Tibial artery (tissue), 4 donors: ENCODE results near the gene MAST4.

Experiments used
- DNase-seq, 2 donors: peaks; one replicate each; pipeline ENCODE4 v3.0.0-alpha.2; 2019
- H3K27ac ChIP-seq, 2 donors: fragments of 200-600 bp; sonication (generic) in 1 of 2; 1 replicate in 1 of 2; 2 replicates in 1 of 2; pipeline ENCODE4 v1.5.1; 2018 to 2019; ENCODE audit warnings: mild to moderate bottlenecking in 1 of 2
- H3K27me3 ChIP-seq, 2 donors: fragments of 200-600 bp; sonication (generic) in 1 of 2; one replicate each; pipeline versions ENCODE4 v1.5.1 to v1.6.0; 2016 to 2019
- H3K36me3 ChIP-seq, 3 donors: fragments of 200-600 bp; sonication (generic) in 2 of 3; one replicate each; pipeline ENCODE4 v1.5.1; 2016 to 2019; ENCODE audit warnings: mild to moderate bottlenecking in 2 of 3
- H3K4me1 ChIP-seq, 4 donors: fragments of 200-600 bp; sonication (generic) in 2 of 4; 1 replicate in 3 of 4; 2 replicates in 1 of 4; pipeline ENCODE4 v1.5.1; 2016 to 2019
- H3K4me3 ChIP-seq, 2 donors: fragments of 200-600 bp; sonication (generic) in 1 of 2; 1 replicate in 1 of 2; 2 replicates in 1 of 2; pipeline ENCODE4 v1.5.1; 2018 to 2019; ENCODE audit warnings: mild to moderate bottlenecking in 2 of 2
- H3K9me3 ChIP-seq, 3 donors: fragments of 200-600 bp; sonication (generic) in 1 of 3; one replicate each; pipeline ENCODE4 v1.5.1; 2016 to 2019
- intact Hi-C: fragments of 100-400 bp; cut with DNase I; formaldehyde crosslinking; loops from one replicate; pipeline ENCODE4 v1.15.0; 2023; ENCODE audit warnings: low total_unique reads
- TF ChIP-seq, protein P1 (sequence below), 2 experiments: fragments of 200-600 bp in 1 of 2; fragments of 450-650 bp in 1 of 2; IDR thresholded peaks; one replicate each; pipeline ENCODE4 v1.5.1; 2017 to 2019; ENCODE audit warnings: antibody characterized with exemption in 2 of 2, mild to moderate bottlenecking in 1 of 2, moderate library complexity in 1 of 2

The MAST4 gene

DNA sequence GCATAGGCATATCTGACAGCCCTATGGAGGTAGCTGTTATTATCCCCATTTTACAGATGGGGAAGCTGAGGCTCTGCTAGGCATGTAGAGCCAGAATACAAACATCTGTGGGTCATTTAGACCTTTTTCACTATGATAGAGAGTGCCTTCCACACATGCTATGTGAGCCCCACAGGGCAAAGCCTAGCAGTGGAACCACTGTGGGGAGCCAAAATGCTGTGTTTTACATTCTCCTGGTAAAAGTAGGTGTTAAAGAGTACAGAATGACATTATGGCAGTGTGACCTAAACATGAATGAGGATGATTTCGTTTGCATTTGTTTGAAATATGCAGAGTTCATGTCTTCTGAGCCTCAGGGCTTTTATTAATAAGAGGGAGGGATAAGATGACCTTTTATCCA, 265.2 kb downstream of the MAST4 start:
- H3K9me3 ChIP-seq, result no peaks in the 10 kb centered on the region
- intact Hi-C loops, result no loop called here
- H3K27me3 ChIP-seq, result peaks cover 0 to 7% of the 10 kb centered on the region in 2 donors
- TF ChIP-seq, protein P1, sequence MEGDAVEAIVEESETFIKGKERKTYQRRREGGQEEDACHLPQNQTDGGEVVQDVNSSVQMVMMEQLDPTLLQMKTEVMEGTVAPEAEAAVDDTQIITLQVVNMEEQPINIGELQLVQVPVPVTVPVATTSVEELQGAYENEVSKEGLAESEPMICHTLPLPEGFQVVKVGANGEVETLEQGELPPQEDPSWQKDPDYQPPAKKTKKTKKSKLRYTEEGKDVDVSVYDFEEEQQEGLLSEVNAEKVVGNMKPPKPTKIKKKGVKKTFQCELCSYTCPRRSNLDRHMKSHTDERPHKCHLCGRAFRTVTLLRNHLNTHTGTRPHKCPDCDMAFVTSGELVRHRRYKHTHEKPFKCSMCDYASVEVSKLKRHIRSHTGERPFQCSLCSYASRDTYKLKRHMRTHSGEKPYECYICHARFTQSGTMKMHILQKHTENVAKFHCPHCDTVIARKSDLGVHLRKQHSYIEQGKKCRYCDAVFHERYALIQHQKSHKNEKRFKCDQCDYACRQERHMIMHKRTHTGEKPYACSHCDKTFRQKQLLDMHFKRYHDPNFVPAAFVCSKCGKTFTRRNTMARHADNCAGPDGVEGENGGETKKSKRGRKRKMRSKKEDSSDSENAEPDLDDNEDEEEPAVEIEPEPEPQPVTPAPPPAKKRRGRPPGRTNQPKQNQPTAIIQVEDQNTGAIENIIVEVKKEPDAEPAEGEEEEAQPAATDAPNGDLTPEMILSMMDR (IDR thresholded peaks at IDR 0.05), result no peak
- DNase-seq, result no peak
- H3K36me3 ChIP-seq, result no peaks in the 10 kb centered on the region
- no peak overlapping the region for H3K27ac ChIP-seq
- no peak overlapping the region for H3K4me3 ChIP-seq
- no peaks in the 10 kb centered on the region for H3K4me1 ChIP-seq

DNA sequence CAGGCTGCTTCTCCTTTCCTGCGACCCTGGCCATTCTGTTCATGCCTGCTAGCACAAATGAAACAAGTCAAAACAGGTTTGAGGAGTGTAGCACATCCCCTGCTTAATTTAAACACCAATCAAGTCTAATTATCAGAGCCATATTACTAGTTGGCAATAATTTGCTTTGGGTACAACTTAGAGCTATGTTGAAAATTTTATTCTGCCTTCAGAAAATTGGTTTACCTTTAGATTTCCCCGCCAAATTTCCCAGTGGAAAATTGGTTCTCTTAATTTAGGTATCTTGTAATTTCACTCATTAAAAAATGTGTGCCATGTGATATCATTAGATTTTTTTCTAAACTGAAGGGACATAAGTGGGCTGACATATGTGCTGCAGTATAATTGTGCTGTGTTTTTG, 265.8 kb downstream of the MAST4 start:
- Histone ChIP-seq H3K27ac (no peak overlapping the region), H3K4me3 (no peak overlapping the region), H3K4me1 (no peaks in the 10 kb centered on the region), H3K27me3 (peaks cover 0 to 7% of the 10 kb centered on the region in 2 donors), H3K36me3 (no peaks in the 10 kb centered on the region), H3K9me3 (no peaks in the 10 kb centered on the region)
- TF ChIP-seq, protein P1 (IDR thresholded peaks at IDR 0.05), result no peak
- no peak for DNase-seq
- intact Hi-C loops, result no loop called here

DNA sequence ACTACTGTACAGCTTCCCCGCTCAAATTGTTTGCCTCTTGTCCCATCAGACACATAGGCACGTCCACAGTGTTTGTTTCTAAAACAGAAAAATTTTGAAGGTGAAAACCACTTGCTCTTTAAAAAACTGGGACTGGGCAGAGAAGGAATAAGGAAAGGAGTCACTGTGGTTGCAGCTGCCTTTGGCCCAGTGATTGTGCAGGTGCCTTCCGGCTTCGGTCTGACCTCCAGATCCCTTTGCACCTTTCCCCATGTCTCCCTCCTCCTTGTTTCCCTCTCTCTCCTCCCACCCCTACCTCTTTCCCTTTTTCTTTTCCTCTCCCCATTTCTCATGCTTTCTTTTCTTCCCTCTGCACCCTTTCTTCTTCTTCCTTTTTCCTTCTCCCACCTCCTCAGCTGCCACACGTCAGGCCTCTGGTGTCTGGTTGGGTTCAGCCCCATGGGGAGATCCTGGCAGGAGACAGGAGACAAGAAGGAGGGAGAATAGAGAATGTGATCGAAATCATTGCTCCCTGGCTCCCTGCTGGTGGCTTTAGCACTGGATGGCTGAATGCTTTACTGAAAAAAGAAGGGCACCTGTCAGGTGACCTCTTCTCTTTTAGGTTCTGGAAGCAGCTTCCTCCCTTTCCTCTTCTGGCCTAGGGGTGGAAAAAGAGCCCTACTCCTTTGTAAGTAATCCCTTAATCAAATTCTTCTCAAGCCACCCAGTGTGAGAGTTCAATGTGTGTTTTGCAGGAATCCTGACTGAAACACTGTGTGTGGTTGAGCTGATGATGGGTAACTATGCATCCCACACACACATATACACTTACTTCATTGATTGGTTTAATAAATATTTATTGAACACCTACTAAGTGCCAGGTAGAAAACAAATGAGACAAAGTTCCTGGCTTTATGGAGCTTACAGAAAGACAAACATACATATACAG, 267.3 kb downstream of the MAST4 start:
- H3K27ac ChIP-seq, result no peak overlapping the region
- H3K27me3 ChIP-seq, result peaks cover 0 to 7% of the 10 kb centered on the region in 2 donors
- no peaks in the 10 kb centered on the region for H3K4me1 ChIP-seq
- DNase-seq, result no peak
- TF ChIP-seq, protein P1 (IDR thresholded peaks at IDR 0.05), result no peak
- H3K4me3 ChIP-seq, result no peak overlapping the region
- H3K36me3 ChIP-seq, result no peaks in the 10 kb centered on the region
- H3K9me3 ChIP-seq, result no peaks in the 10 kb centered on the region
- intact Hi-C loops, result no loop called here

DNA sequence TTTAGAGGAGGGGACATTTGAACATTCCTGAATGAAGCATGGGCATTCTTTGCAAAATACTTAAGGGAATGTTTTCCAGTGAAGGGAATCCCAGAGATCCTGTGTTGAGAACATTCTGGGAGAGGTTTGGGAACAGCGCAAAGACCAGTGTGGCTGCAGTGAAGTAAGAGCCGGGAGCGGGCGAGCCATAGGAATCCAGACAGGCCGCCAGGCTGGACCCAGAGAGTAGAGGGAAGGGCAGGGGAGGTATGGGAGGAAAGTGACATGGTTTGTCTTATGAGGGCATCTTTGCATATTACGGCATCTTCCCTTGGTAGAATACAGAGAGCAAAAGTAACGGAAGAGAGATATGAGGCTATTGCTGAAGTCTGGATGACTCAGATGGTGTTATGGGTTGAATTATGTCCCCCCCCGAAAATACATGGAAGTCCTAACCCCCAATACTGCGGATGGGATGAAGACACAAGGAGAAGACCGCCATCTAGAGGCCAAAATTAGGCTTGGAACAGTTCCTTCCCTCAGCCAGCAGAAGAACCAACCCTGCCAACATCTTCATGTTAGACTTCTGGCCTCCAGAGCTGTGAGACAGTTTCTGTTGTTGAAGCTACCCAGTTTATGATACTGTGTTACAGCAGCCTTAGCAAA, 268.2 kb downstream of the MAST4 start:
- TF ChIP-seq, protein P1 (IDR thresholded peaks at IDR 0.05), result peak; percentile 22 to 28
- Histone ChIP-seq H3K27me3 (peaks cover 0 to 7% of the 10 kb centered on the region in 2 donors), H3K4me3 (no peak overlapping the region), H3K4me1 (no peaks in the 10 kb centered on the region), H3K36me3 (no peaks in the 10 kb centered on the region), H3K9me3 (no peaks in the 10 kb centered on the region), H3K27ac (no peak overlapping the region)
- intact Hi-C loops, result no loop called here
- no peak for DNase-seq

DNA sequence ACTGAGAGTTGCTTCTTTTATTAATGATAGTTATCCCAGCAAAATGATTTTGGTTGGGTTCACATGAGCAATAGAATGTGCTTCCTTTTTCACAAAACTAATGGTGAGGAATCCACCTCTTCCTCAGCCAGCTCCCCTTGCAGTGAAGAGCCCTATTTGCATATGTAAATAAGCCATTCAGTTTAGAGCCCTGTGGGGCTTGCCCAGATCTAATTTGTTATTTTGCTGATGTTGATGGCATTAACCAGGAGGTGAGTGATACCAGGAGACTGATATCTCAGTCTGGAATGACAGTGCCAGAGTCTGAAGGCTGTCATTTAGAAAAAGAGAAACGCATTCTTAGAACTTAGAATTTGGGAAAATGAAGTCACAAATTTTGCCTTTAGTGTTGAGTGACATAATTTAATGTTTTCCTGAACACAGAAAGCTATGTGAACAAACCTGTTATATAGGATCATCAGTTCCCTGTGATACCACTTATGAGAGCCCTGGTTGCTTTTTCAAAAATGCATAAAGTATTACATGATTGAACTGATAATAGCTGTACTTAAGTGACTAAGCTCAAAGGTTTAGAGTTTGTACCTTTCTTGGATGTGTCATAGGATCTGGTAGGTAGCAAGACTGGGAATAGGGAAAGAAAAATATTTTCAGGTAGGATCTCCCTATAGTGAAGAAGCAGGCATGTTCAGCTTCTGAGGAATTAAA, 271.6 kb downstream of the MAST4 start:
- intact Hi-C loops, result no loop called here
- Histone ChIP-seq H3K4me1 (no peaks in the 10 kb centered on the region), H3K27ac (no peak overlapping the region), H3K4me3 (no peak overlapping the region), H3K36me3 (no peaks in the 10 kb centered on the region), H3K9me3 (no peaks in the 10 kb centered on the region), H3K27me3 (no peaks in the 10 kb centered on the region)
- TF ChIP-seq, protein P1 (IDR thresholded peaks at IDR 0.05), result no peak
- DNase-seq, result no peak
